Astrocyte (in vitro differentiated cells and primary cell): Measurements from ENCODE around the gene GNB1L. TPM values are rescaled to one million over a fixed set of nuclear protein-coding genes. Genes with fewer than 3 reads are reported as not detected.

Experiments
- DNase-seq: peaks from one replicate; pipeline ENCODE4 v3.0.0-alpha.2; 2010; ENCODE audit warnings: low read depth
- FAIRE-seq: peaks from 2 replicates; lab custom pipeline; 2011; peaks lifted over from hg19 to GRCh38; lab: Jason Lieb, UNC
- H2AFZ ChIP-seq: 2 replicates; pipeline ENCODE4 v1.6.0; 2012; ENCODE audit warnings: low read depth, low read length, inconsistent platforms
- H3K27ac ChIP-seq: 2 replicates; pipeline ENCODE4 v1.5.1; 2011; ENCODE audit warnings: low read depth, low read length, inconsistent platforms
- H3K27me3 ChIP-seq: 2 replicates; pipeline ENCODE4 v1.6.0; 2011; ENCODE audit warnings: low read length, inconsistent platforms; ENCODE audit not compliant: insufficient read depth
- H3K36me3 ChIP-seq: 2 replicates; pipeline ENCODE4 v1.5.1; 2011; ENCODE audit warnings: low read length, inconsistent platforms; ENCODE audit not compliant: insufficient read depth
- H3K4me1 ChIP-seq: 2 replicates; pipeline ENCODE4 v1.5.1; 2011; ENCODE audit warnings: low read length, inconsistent platforms; ENCODE audit not compliant: insufficient read depth
- H3K4me2 ChIP-seq: 2 replicates; pipeline ENCODE4 v1.6.0; 2012; ENCODE audit warnings: low read length, inconsistent platforms
- H3K4me3 ChIP-seq: 2 replicates; pipeline ENCODE4 v1.5.1; 2011; ENCODE audit warnings: low read depth, mild to moderate bottlenecking, low read length, inconsistent platforms; ENCODE audit not compliant: insufficient read depth
- H3K79me2 ChIP-seq: 2 replicates; pipeline ENCODE4 v1.6.0; 2012; ENCODE audit warnings: mild to moderate bottlenecking, low read length, inconsistent platforms; ENCODE audit not compliant: insufficient read depth
- H3K9ac ChIP-seq: 2 replicates; pipeline ENCODE4 v1.6.0; 2012; ENCODE audit warnings: mild to moderate bottlenecking, low read length, inconsistent platforms
- H3K9me3 ChIP-seq: 2 replicates; pipeline ENCODE4 v1.5.1; 2012; ENCODE audit warnings: low read depth, mild to moderate bottlenecking, low read length, inconsistent platforms; ENCODE audit not compliant: insufficient read depth
- H4K20me1 ChIP-seq: 2 replicates; pipeline ENCODE4 v1.6.0; 2012; ENCODE audit warnings: low read length, inconsistent platforms; ENCODE audit not compliant: insufficient read depth
- H3K27ac Mint-ChIP-seq: one replicate; pipeline ENCODE4 v1.8.0; 2021; ENCODE audit warnings: mild to moderate bottlenecking, mixed read lengths; ENCODE audit not compliant: unreplicated experiment
- H3K27me3 Mint-ChIP-seq: one replicate; pipeline ENCODE4 v1.8.0; 2021; ENCODE audit warnings: low read depth, mixed read lengths; ENCODE audit not compliant: unreplicated experiment
- H3K36me3 Mint-ChIP-seq: one replicate; pipeline ENCODE4 v1.8.0; 2021; ENCODE audit warnings: low read depth, mixed read lengths; ENCODE audit not compliant: unreplicated experiment
- H3K4me1 Mint-ChIP-seq: one replicate; pipeline ENCODE4 v1.8.0; 2021; ENCODE audit warnings: low read depth, mixed read lengths; ENCODE audit not compliant: unreplicated experiment
- H3K4me3 Mint-ChIP-seq: one replicate; pipeline ENCODE4 v1.8.0; 2021; ENCODE audit warnings: mild to moderate bottlenecking, moderate library complexity, mixed read lengths; ENCODE audit not compliant: unreplicated experiment
- H3K9me3 Mint-ChIP-seq: one replicate; pipeline ENCODE4 v1.8.0; 2021; ENCODE audit warnings: mild to moderate bottlenecking, mixed read lengths; ENCODE audit not compliant: unreplicated experiment
- CTCF ChIP-seq: IDR thresholded peaks from 2 replicates; pipeline ENCODE4 v1.5.1; 2011; ENCODE audit warnings: low read depth, mild to moderate bottlenecking, inconsistent platforms, low read length, moderate library complexity; ENCODE audit not compliant: insufficient read depth
- EZH2 ChIP-seq: IDR thresholded peaks from 2 replicates; pipeline ENCODE4 v1.6.1; 2012; ENCODE audit warnings: mild to moderate bottlenecking, low read length, inconsistent platforms; ENCODE audit not compliant: insufficient read depth
- total RNA-seq: library from RNA; stranded (reverse); gene quantifications from 2 replicates; pipeline ENCODE4 v1.2.1, GENCODE V29; 2021

Gene GNB1L
- total RNA-seq, 1 donor from 2014 or later, result 14.3 TPM

DNA sequence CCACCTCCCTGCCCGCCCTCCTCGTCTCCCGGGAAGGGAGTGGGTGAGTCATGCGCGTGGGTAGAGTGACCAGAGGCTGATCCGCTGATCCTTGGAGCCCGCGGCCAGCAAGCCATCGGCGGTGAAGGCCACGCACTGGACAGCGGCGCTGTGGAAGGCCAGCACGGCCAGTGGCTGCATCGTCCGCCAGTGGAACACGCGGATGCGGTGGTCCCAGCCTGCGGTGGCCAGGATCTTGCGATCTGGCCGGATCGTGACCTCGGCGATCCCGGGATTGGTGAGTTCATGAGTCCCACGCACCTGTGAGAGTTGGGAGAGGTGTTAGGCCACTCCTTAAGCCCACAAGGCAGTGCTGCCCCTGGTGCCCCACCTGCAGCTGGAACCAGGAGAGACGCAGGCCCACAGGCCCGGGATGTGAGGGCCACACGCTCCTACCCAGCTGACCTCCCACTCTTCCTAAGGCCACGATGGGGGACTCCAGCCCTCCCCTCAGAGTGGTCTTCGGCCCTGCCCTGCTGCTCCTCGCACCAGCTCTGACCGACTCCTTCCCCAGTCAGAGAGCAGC lies 65.9 kb downstream of the GNB1L start:
- H2AFZ ChIP-seq, result no peak overlapping the region
- Mint-ChIP-seq H3K4me3 (no peak overlapping the region), H3K27me3 (no peaks in the 10 kb centered on the region), H3K9me3 (peaks cover 22% of the 10 kb centered on the region), H3K4me1 (no peaks in the 10 kb centered on the region), H3K36me3 (peaks cover 34% of the 10 kb centered on the region), H3K27ac (no peak overlapping the region)
- TF ChIP-seq EZH2 (no peak), CTCF (no peak)
- no peaks in the 10 kb centered on the region for H3K4me1 ChIP-seq
- H3K27me3 ChIP-seq, result no peaks in the 10 kb centered on the region
- FAIRE-seq (no peak), DNase-seq (no peak)
- H3K27ac ChIP-seq, result no peak overlapping the region
- no peak overlapping the region for H3K9ac ChIP-seq
- H3K9me3 ChIP-seq, result peaks cover 3% of the 10 kb centered on the region
- H3K4me3 ChIP-seq, result no peak overlapping the region
- no peak overlapping the region for H3K4me2 ChIP-seq
- H3K79me2 ChIP-seq, result no peaks in the 10 kb centered on the region
- H3K36me3 ChIP-seq, result no peaks in the 10 kb centered on the region
- H4K20me1 ChIP-seq, result no peaks in the 10 kb centered on the region

DNA sequence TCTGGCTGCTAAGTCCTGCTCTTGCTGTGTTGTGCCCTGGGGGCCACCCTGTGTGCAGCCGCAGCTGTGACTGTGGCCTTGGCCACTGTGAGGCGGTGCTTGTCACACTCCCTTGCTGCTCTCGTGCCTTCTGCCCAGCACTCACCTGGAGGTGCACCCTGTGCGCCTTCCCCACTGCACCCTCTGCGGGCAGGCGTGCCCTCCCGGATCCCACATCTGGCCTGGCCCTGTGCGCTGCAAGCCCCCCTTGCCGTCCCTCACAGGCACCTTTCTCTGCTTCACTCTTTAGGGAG lies 66.9 kb downstream of the GNB1L start:
- H3K36me3 ChIP-seq, result no peaks in the 10 kb centered on the region
- H3K4me2 ChIP-seq, result no peak overlapping the region
- no peak overlapping the region for H3K9ac ChIP-seq
- peaks cover 3% of the 10 kb centered on the region for H3K27me3 ChIP-seq
- Mint-ChIP-seq H3K27me3 (peaks cover 4% of the 10 kb centered on the region), H3K4me1 (no peaks in the 10 kb centered on the region), H3K9me3 (peaks cover 22% of the 10 kb centered on the region), H3K4me3 (no peak overlapping the region), H3K36me3 (peaks cover 36% of the 10 kb centered on the region), H3K27ac (no peak overlapping the region)
- TF ChIP-seq EZH2, result no peak
- TF ChIP-seq CTCF, result no peak
- H4K20me1 ChIP-seq, result no peaks in the 10 kb centered on the region
- no peak overlapping the region for H2AFZ ChIP-seq
- DNase-seq (no peak), FAIRE-seq (no peak)
- no peaks in the 10 kb centered on the region for H3K79me2 ChIP-seq
- H3K27ac ChIP-seq, result no peak overlapping the region
- H3K4me1 ChIP-seq, result no peaks in the 10 kb centered on the region
- no peak overlapping the region for H3K4me3 ChIP-seq
- H3K9me3 ChIP-seq, result peaks cover 3% of the 10 kb centered on the region

DNA sequence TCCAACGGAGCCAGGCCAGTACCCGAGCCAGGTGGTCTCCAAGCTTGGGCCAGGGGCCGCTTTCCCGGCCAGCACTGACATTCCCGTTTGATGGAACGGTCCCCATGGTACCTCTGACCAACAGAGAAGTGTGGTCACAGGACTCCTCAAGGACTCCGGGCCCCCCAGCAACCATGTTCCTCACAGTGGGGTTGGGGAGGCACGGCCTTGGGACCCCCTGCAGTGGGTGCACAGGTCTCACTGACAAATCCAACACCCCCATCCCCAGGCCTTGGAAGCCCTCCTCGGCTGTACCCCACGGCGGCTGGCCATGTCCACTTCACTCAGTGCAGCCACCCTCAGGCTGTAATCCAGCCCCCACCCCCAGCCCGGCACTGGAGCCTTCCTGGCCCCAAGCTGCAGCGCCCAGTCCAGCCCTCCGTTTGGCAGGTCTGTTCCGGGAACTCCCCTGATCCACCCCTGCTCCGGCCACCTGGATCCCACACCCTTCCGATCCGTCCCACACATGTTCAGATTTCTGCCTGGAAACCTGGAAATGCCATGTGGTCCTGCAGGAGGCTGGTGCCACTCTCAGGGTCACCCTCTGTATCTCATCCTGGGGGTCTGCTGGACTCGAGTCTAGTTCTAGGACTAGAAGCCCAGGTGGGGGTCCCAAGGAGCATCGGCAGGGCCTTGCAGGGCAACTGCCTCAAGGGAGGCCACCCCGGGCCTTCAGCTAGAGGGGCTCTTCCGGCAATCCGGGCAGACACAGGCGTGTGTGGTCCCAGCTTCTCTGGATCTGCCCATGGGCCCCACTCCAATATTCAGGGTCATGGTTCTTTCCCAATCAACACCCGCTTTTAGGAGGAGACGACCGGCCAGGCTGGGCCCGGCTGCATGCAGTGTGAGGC lies 67.5 kb downstream of the GNB1L start:
- no peak overlapping the region for H3K27ac ChIP-seq
- no peaks in the 10 kb centered on the region for H3K4me1 ChIP-seq
- Mint-ChIP-seq H3K9me3 (peaks cover 18% of the 10 kb centered on the region), H3K4me3 (no peak overlapping the region), H3K27ac (no peak overlapping the region), H3K36me3 (peaks cover 31% of the 10 kb centered on the region), H3K27me3 (peaks cover 7% of the 10 kb centered on the region), H3K4me1 (no peaks in the 10 kb centered on the region)
- FAIRE-seq (no peak), DNase-seq (no peak)
- H3K9ac ChIP-seq, result no peak overlapping the region
- no peak overlapping the region for H2AFZ ChIP-seq
- no peak for TF ChIP-seq EZH2
- TF ChIP-seq CTCF, result no peak
- H3K4me3 ChIP-seq, result no peak overlapping the region
- peaks cover 8% of the 10 kb centered on the region for H3K27me3 ChIP-seq
- H3K79me2 ChIP-seq, result no peaks in the 10 kb centered on the region
- H3K4me2 ChIP-seq, result no peak overlapping the region
- no peaks in the 10 kb centered on the region for H4K20me1 ChIP-seq
- H3K9me3 ChIP-seq, result peaks cover 6% of the 10 kb centered on the region
- H3K36me3 ChIP-seq, result no peaks in the 10 kb centered on the region
